Thoracic aorta (tissue), 2 donors: ENCODE data around the gene RASAL1. TPM values are rescaled to one million over a fixed set of nuclear protein-coding genes. Genes with fewer than 3 reads are reported as not detected.

Experiments used
- ATAC-seq: fragments of 150-250 bp; one replicate; pipeline ENCODE4 v1.8.0; 2017; ENCODE audit warnings: low read depth; ENCODE audit not compliant: insufficient number of reproducible peaks, low FRiP score
- DNase-seq: peaks from one replicate; pipeline ENCODE4 v3.0.0-alpha.2; 2020; ENCODE audit warnings: low spot score
- H3K27ac ChIP-seq, 2 donors: fragments of 200-600 bp; sonication (generic); 1 replicate in 1 of 2; 2 replicates in 1 of 2; pipeline ENCODE4 v1.5.1; 2016; ENCODE audit warnings: mild to moderate bottlenecking in 2 of 2, moderate library complexity in 2 of 2
- H3K27me3 ChIP-seq: fragments of 200-600 bp; sonication (generic); replicated peaks from 2 replicates; pipeline ENCODE4 v1.6.0; 2016; ENCODE audit warnings: mild to moderate bottlenecking; ENCODE audit not compliant: insufficient read depth
- H3K36me3 ChIP-seq: fragments of 200-600 bp; sonication (generic); one replicate; pipeline ENCODE4 v1.5.1; 2016
- H3K4me1 ChIP-seq, 2 donors: fragments of 200-600 bp; sonication (generic); 1 replicate in 1 of 2; 2 replicates in 1 of 2; pipeline versions ENCODE4 v1.5.1 to v1.6.0; 2016; ENCODE audit warnings: low read depth in 2 of 2, mild to moderate bottlenecking in 1 of 2; ENCODE audit not compliant: control insufficient read depth in 1 of 2
- H3K4me3 ChIP-seq: fragments of 200-600 bp; sonication (generic); 2 replicates; pipeline ENCODE4 v1.5.1; 2016; ENCODE audit warnings: mild to moderate bottlenecking
- H3K9me3 ChIP-seq: fragments of 200-600 bp; sonication (generic); 2 replicates; pipeline ENCODE4 v1.5.1; 2016
- total RNA-seq, 2 donors: library from RNA; depleted of rRNA; stranded (reverse); fragments of >200 nt; gene quantifications; one replicate each; pipeline versions ENCODE4 v1.1.0 to v1.2.3, GENCODE V29; 2016
- TF ChIP-seq, protein P1 (sequence below): fragments of 200-600 bp; sonication (generic); IDR thresholded peaks from one replicate; pipeline ENCODE4 v1.5.1; 2019; ENCODE audit warnings: antibody characterized with exemption

RASAL1 gene
- total RNA-seq, 2 donors from 2014 or later: 2.0 TPM; not detected in 1

DNA sequence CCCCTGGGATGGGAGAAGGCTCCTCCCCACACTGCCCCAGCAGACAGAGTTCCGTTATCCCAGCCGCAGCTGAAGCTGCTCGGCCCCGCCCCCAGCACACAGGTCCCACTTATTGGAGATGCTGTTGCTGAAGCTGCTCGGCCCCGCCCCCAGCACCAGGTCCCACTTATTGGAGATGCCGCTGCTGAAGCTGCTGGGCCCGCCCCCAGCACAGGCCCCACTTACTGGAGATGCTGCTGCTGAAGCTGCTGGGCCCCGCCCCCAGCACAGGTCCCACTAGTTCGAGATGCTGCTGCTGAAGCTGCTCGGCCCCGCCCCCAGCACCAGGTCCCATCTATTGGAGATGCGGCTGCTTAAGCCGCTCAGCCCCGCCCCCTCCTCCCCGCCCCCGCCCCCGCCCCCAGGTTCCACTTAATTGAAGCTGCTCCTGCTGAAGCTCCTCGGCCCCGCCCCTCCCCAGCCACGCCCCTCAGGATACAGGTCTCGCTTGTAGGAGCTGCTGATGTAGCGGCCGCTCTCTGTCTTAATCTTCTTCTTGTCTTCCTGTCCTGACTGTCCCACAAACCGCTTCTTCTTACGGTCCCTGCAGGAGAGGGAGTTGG is 26.0 kb upstream of the RASAL1 start:
- Histone ChIP-seq H3K36me3 (peaks cover 72% of the 10 kb centered on the region), H3K4me1 (no peaks in the 10 kb centered on the region), H3K9me3 (no peaks in the 10 kb centered on the region), H3K27ac (no peak overlapping the region), H3K27me3 (no peaks in the 10 kb centered on the region), H3K4me3 (no peak overlapping the region)
- DNase-seq (no peak), ATAC-seq (no peak)
- TF ChIP-seq, protein P1, sequence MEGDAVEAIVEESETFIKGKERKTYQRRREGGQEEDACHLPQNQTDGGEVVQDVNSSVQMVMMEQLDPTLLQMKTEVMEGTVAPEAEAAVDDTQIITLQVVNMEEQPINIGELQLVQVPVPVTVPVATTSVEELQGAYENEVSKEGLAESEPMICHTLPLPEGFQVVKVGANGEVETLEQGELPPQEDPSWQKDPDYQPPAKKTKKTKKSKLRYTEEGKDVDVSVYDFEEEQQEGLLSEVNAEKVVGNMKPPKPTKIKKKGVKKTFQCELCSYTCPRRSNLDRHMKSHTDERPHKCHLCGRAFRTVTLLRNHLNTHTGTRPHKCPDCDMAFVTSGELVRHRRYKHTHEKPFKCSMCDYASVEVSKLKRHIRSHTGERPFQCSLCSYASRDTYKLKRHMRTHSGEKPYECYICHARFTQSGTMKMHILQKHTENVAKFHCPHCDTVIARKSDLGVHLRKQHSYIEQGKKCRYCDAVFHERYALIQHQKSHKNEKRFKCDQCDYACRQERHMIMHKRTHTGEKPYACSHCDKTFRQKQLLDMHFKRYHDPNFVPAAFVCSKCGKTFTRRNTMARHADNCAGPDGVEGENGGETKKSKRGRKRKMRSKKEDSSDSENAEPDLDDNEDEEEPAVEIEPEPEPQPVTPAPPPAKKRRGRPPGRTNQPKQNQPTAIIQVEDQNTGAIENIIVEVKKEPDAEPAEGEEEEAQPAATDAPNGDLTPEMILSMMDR: no peak

DNA sequence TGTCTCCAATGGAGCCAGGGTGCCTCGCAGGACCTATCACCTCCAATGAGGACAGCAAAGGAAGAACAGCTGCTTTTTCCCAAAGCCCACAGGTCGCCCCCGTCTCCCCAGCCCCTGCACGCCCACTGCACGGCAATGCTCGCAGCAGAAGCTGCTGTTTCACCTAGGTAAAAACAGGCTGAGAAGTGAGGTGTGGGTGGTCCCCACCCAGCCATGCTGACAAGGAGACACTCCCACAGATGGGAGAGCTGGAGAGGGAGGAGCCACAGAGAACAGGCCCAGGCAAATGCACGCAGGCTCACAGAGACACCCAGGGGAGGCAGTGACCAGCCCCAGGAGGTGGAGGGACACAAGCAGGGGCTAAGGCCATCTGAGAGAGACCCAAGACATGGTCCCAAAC is 24.4 kb upstream of the RASAL1 start:
- no peak for DNase-seq
- H3K4me1 ChIP-seq: peaks cover 0 to under 1% of the 10 kb centered on the region in 2 donors
- H3K4me3 ChIP-seq: no peak overlapping the region
- no peaks in the 10 kb centered on the region for H3K27me3 ChIP-seq
- ATAC-seq: no peak
- H3K9me3 ChIP-seq: no peaks in the 10 kb centered on the region
- H3K36me3 ChIP-seq: peaks cover 56% of the 10 kb centered on the region
- TF ChIP-seq, protein P1: no peak
- no peak overlapping the region for H3K27ac ChIP-seq

DNA sequence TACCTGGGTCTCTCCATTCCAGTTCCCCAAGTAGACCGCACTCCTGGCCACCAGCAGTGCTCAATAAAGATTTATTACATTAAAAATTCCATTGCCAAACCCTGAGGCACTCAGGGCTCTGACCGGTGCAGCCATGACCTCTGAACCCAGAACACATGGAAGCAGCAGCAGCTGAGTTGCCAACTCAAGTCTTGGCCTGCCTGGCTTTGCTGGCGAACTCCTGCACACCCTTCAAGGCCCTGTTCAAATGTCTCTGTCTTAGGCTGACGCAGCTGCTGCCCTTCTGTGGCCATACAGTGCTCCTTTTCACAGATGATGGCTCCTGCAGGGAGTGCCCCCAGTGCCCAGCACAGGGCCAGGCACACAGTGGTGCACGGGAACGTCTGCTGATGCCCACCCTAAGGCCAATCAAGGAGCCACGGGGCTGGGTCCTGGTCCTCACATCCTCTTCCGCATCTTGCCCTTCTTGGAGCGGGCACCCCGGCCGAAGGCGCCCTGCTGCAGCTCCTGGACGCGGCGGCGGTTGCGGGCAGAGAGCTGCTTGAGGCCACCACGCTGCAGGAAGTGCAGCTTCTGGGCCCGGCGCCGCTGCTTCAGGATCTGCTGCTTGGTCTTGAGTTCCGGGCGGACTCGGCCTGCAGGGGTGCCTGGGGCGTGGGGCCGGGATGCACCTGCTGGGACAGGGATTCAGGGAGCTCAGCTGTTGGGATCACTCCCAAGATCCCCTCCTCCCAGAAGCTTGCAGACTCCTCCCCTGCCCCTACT is 23.1 kb upstream of the RASAL1 start:
- Histone ChIP-seq H3K9me3 (no peaks in the 10 kb centered on the region), H3K27me3 (no peaks in the 10 kb centered on the region), H3K4me1 (peaks cover 0 to 12% of the 10 kb centered on the region in 2 donors), H3K27ac (no peak overlapping the region), H3K36me3 (peaks cover 46% of the 10 kb centered on the region), H3K4me3 (no peak overlapping the region)
- TF ChIP-seq, protein P1: no peak
- ATAC-seq (no peak), DNase-seq (no peak)

DNA sequence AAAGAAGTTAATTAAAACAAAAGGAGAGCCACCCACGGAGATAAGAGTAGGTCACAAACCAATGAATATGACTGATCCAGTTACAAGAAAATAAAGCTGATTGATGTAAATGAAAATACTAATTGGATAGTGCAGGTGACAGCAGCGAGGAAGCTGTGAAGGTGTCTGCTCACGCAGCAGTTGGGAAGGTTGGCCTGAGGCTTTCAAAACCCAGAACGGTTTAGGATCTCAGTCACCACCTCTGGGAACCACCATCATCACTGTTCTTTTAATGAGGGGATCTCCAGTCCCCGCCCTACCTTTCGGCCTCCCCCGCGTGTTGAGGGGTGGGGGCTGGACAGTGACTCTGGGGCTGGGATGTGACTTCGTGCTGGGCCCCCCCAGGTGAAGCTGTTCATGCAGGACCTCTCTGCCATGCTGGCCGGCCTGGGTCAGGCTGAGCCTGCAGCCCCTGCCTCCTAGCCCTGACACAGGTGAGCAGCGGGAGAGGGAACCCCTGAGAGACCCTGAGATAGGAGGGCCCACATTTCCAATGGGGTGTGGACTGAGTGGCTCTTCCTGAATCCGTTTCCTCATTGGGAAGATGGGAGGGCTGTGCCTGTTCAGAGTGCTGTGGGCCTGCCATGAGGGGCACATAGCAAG is 21.8 kb upstream of the RASAL1 start:
- H3K36me3 ChIP-seq: peaks cover 33% of the 10 kb centered on the region
- ATAC-seq (no peak), DNase-seq (no peak)
- TF ChIP-seq, protein P1: no peak
- H3K9me3 ChIP-seq: no peaks in the 10 kb centered on the region
- no peak overlapping the region for H3K4me3 ChIP-seq
- H3K27me3 ChIP-seq: no peaks in the 10 kb centered on the region
- H3K4me1 ChIP-seq: peaks cover 9 to 24% of the 10 kb centered on the region in 2 donors
- H3K27ac ChIP-seq: no peak overlapping the region

DNA sequence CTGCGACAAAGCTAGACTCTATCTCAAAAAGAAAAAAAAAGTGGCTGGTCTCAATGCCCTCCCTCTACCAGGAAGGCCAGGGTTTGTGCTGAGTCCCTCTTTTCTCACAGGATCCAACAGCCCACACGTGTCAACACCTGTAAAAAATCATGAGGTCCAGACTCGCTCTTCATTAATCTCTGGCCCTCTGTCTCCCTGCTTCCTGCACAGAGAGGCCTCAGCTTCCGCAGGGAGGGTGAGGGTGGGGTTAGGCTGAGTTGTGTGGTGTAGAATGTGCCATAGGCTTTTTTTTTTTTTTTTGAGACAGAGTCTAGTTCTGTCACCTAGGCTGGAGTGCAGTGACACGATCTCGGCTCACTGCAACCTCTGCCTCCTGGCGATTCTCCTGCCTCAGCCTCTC is 20.1 kb upstream of the RASAL1 start:
- Histone ChIP-seq H3K27me3 (no peaks in the 10 kb centered on the region), H3K27ac (no peak overlapping the region), H3K9me3 (no peaks in the 10 kb centered on the region), H3K4me1 (peaks cover 9 to 24% of the 10 kb centered on the region in 2 donors), H3K4me3 (no peak overlapping the region), H3K36me3 (peaks cover 25% of the 10 kb centered on the region)
- DNase-seq (no peak), ATAC-seq (no peak)
- TF ChIP-seq, protein P1: no peak
